ENCODE results near the gene HSPB1. TPM values are rescaled to one million over a fixed set of nuclear protein-coding genes. Genes with fewer than 3 reads are reported as not detected.
"Not testable (repeated sequence)": the region's sequence is repeated elsewhere in the genome, so short reads cannot be mapped to it uniquely, and the experiment has no call there.

The HSPB1 gene
- total RNA-seq, 1 experiment from 2014 or later: 116 TPM

DNA sequence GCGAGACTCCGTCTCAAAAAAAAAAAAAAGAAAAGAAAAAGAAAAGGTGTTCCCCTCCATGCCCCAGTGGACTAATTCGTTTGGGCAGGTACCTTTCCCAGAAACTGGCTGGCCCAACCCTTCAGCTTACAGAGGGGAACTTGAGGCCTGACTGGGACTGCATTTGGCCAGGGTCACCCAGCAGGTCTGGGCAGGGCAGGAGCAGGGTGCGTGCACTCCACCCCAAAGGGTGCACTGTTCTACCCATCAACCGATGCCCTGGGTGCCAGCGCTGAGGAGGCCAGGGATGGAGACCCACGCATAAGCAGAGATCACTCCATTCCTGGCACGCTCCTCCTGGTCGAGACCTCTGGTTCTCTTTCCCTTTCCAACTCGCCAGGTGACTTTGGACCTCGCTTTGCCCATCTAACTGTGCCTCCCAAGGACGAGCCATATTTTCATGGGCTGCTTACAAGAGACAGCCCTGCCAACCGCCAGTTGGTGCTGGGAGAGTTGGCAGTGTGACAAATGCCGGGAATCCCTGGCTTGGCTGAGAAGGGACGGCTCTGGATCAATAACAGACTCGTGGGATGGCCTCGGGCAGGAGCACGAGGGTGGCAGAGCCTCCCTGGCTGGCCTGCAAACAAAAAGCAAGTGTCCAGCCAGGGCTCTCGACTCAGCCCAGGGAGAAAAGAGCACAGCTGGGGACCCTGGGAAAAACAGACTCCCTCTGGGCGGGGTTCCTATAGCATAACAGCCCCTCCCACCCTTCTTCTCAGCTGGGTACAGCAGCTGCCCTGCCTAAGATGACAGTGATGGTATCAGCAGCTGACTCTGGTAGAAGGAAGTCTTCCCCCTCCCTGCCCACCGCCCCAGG is 7.9 kb downstream of the HSPB1 start:
- DNase-seq: peak; percentile 98 to 99
- Histone ChIP-seq H3K27ac (peak overlapping the region; percentile 60), H3K4me1 (peaks cover 25% of the 10 kb centered on the region), H3K4me3 (no peak overlapping the region; the same call in 1 of the 2 replicates), H3K27me3 (no peaks in the 10 kb centered on the region), H3K36me3 (no peaks in the 10 kb centered on the region), H3K9me3 (replicated peaks) (no peaks in the 10 kb centered on the region)

- H3K27me3 ChIP-seq; DNase-seq; H3K36me3 ChIP-seq; H3K27ac ChIP-seq; H3K4me3 ChIP-seq; H3K9me3 ChIP-seq (replicated peaks): not testable (repeated sequence)
- peaks cover 23% of the 10 kb centered on the region for H3K4me1 ChIP-seq
These were observed 9.4 kb downstream of the HSPB1 start for GRCh38 chr7:76311838-76312237.

- DNase-seq: peak; percentile 96 to 98
- H3K4me1 ChIP-seq: peaks cover 22% of the 10 kb centered on the region
- H3K4me3 ChIP-seq: no peak overlapping the region
- no peaks in the 10 kb centered on the region for H3K36me3 ChIP-seq
- H3K9me3 ChIP-seq (replicated peaks): no peaks in the 10 kb centered on the region
- H3K27me3 ChIP-seq: no peaks in the 10 kb centered on the region
- no peak overlapping the region for H3K27ac ChIP-seq
These were observed 11.7 kb downstream of the HSPB1 start for GRCh38 chr7:76314042-76314721.

DNA sequence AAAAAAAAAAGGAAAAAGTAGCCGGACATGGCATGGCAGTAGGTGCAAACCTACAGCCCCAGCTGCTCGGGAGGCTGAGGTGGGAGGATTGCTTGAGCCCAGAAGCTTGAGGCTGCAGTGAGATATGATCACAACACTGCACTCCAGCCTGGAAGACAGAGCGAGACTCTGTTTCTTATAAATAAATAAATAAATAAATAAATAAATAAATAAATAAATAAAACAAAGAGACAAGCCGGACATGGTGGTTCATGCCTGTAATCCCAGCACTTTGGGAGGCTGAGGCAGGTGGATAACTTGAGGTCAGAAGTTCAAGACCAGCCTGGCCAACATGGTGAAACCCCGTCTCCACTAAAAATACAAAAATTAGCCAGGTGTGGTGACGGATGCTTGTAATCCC is 12.3 kb downstream of the HSPB1 start:
- H3K9me3 ChIP-seq (replicated peaks); DNase-seq; H3K36me3 ChIP-seq; H3K4me3 ChIP-seq; H3K27me3 ChIP-seq; H3K27ac ChIP-seq: not testable (repeated sequence)
- H3K4me1 ChIP-seq: peaks cover 26% of the 10 kb centered on the region

DNA sequence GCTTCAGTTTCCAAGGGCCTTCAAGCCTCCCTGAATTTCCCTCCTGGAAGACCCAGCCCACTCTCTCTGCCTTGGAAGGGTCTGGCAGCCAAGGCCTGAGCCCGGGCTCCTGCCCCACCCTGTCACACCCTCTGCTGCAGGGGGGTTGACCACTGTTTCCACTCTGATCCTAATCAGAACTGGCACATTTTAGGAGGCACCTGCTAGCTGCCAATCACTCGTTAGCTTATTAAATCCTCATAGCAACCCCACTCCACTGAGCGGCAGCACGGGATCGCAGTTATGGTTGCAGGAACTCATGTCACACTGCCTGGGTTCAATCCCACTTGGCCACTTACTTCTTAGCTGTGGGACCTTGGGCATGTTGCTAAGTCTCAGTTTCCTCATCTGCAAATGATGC is 12.9 kb downstream of the HSPB1 start:
- Histone ChIP-seq H3K27ac (no peak overlapping the region; the same call in 1 of the 2 replicates), H3K4me3 (no peak overlapping the region), H3K9me3 (replicated peaks) (no peaks in the 10 kb centered on the region), H3K4me1 (peaks cover 22% of the 10 kb centered on the region), H3K36me3 (no peaks in the 10 kb centered on the region), H3K27me3 (no peaks in the 10 kb centered on the region)
- peak; percentile 91 to 95 for DNase-seq

DNA sequence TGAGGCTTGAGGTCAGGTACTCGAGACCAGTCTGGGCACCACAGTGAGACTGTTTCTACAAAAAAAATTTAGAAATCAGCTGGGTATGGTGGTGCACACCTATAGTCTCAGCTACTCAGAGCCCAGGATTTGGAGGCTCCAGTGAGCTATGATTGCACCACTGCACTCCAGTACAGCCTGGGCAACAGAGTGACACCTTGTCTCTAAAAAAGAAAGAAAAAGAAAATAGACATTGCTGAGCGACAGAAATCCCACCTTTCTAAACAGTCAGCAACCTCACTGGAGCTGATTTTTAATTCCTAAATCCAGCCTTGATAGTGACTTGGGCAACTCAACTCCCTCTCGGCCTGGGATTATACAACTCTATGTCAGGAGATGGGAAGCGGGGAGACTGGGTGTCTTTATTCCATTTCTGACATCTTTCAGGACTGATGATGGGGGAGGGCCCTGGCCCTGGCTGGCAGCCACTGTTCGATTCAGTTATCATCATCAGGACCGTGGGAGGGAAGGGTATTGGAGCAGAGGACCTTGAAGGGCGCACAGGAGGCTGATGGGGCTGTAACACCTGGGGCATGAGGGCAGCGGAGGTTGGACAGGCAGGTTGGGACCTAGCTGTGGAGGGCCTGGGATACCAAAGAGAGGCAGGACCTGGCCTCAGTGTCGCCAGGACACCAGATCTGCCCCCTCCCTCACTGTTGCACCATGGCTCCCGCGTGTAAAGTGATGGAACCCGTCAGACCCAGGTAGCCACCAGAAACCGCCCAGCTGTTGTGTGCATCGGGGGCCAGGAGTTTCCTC is 14.7 kb downstream of the HSPB1 start:
- H3K9me3 ChIP-seq (replicated peaks): no peaks in the 10 kb centered on the region
- DNase-seq: no peak
- peak overlapping the region; percentile 27 for H3K27ac ChIP-seq
- peak overlapping the region; percentile 58 for H3K4me3 ChIP-seq
- no peaks in the 10 kb centered on the region for H3K27me3 ChIP-seq
- H3K4me1 ChIP-seq: peaks cover 18% of the 10 kb centered on the region
- no peaks in the 10 kb centered on the region for H3K36me3 ChIP-seq

GRCh38 chr7:76317782-76318487 is 15.5 kb downstream of the HSPB1 start:
- Histone ChIP-seq H3K4me1 (peaks cover 18% of the 10 kb centered on the region), H3K27ac (peak overlapping the region; percentile 27), H3K36me3 (peaks cover under 1% of the 10 kb centered on the region; the same call in 1 of the 2 replicates), H3K27me3 (no peaks in the 10 kb centered on the region), H3K4me3 (peak overlapping the region; percentile 58), H3K9me3 (replicated peaks) (no peaks in the 10 kb centered on the region)
- peak; percentile 97 to 98 for DNase-seq

- peak overlapping the region; percentile 27 for H3K27ac ChIP-seq
These were observed 16.2 kb downstream of the HSPB1 start for GRCh38 chr7:76318488-76319353.

GRCh38 chr7:76325092-76325491 is 22.6 kb downstream of the HSPB1 start:
- H3K27ac ChIP-seq: no peak overlapping the region
- peaks cover 63% of the 10 kb centered on the region for H3K36me3 ChIP-seq
- H3K4me3 ChIP-seq: no peak overlapping the region
- H3K27me3 ChIP-seq: no peaks in the 10 kb centered on the region
- no peaks in the 10 kb centered on the region for H3K9me3 ChIP-seq (replicated peaks)
- H3K4me1 ChIP-seq: no peaks in the 10 kb centered on the region
- no peak for DNase-seq

More at GRCh38 chr7:76318488-76319353, 16.2 kb downstream of the HSPB1 start:
- DNase-seq: peak; percentile 77 to 83
- Histone ChIP-seq H3K27me3 (no peaks in the 10 kb centered on the region), H3K4me3 (peak overlapping the region; percentile 58), H3K36me3 (peaks cover 8% of the 10 kb centered on the region), H3K4me1 (peaks cover 18% of the 10 kb centered on the region), H3K9me3 (replicated peaks) (no peaks in the 10 kb centered on the region)

GRCh38 chr7:76325811-76326210 is 23.3 kb downstream of the HSPB1 start:
- DNase-seq: no peak
- no peak overlapping the region for H3K4me3 ChIP-seq
- no peak overlapping the region for H3K27ac ChIP-seq
- no peaks in the 10 kb centered on the region for H3K4me1 ChIP-seq
- H3K36me3 ChIP-seq: peaks cover 70% of the 10 kb centered on the region
- H3K9me3 ChIP-seq (replicated peaks): no peaks in the 10 kb centered on the region
- no peaks in the 10 kb centered on the region for H3K27me3 ChIP-seq

GRCh38 chr7:76326646-76327233 is 24.3 kb downstream of the HSPB1 start:
- H3K27me3 ChIP-seq: no peaks in the 10 kb centered on the region
- no peaks in the 10 kb centered on the region for H3K4me1 ChIP-seq
- H3K27ac ChIP-seq: no peak overlapping the region
- H3K9me3 ChIP-seq (replicated peaks): no peaks in the 10 kb centered on the region
- peaks cover 75% of the 10 kb centered on the region for H3K36me3 ChIP-seq
- no peak overlapping the region for H3K4me3 ChIP-seq
- no peak for DNase-seq

GRCh38 chr7:76327610-76328009 is 25.1 kb downstream of the HSPB1 start:
- DNase-seq: no peak
- Histone ChIP-seq H3K36me3 (peaks cover 84% of the 10 kb centered on the region), H3K4me1 (no peaks in the 10 kb centered on the region), H3K4me3 (no peak overlapping the region), H3K27ac (no peak overlapping the region), H3K9me3 (replicated peaks) (no peaks in the 10 kb centered on the region), H3K27me3 (no peaks in the 10 kb centered on the region)

- DNase-seq: no peak
- no peak overlapping the region for H3K4me3 ChIP-seq
- no peaks in the 10 kb centered on the region for H3K9me3 ChIP-seq (replicated peaks)
- H3K27me3 ChIP-seq: no peaks in the 10 kb centered on the region
- H3K27ac ChIP-seq: no peak overlapping the region
- H3K4me1 ChIP-seq: no peaks in the 10 kb centered on the region
- peaks cover 86% of the 10 kb centered on the region for H3K36me3 ChIP-seq
These were observed 25.9 kb downstream of the HSPB1 start for GRCh38 chr7:76328389-76328788.

Data from SJCRH30 (cell line).